SU-DHL-6 (cell line): ENCODE measurements around the gene ZNF563.

Experiments used
- CTCF ChIP-seq: fragments of 200-600 bp; sonication (generic); IDR thresholded peaks from one replicate; pipeline ENCODE4 v1.5.1; 2017; ENCODE audit warnings: antibody characterized with exemption, mild to moderate bottlenecking, low read length, moderate library complexity; ENCODE audit not compliant: insufficient read depth, poor library complexity, severe bottlenecking
- EZH2phosphoT487 ChIP-seq: fragments of 200-600 bp; sonication (generic), shearing (Covaris generic); conservative IDR thresholded peaks from 2 replicates; pipeline ENCODE4 v1.6.1; 2018; ENCODE audit warnings: mild to moderate bottlenecking, antibody characterized with exemption, low read length, moderate library complexity, mixed read lengths

- no peak for TF ChIP-seq CTCF
- no peak for TF ChIP-seq EZH2phosphoT487
Observed at GRCh38 chr19:12331211-12331941, 2.1 kb downstream of the ZNF563 start.
